HG03045 (cell line): ENCODE measurements around the gene KIF4A.
"Not testable (repeated sequence)": the region's sequence is repeated elsewhere in the genome, so short reads cannot be mapped to it uniquely, and the experiment has no call there.

ENCODE experiments used
- ATAC-seq: cut with Tn5 transposase; IDR thresholded peaks from one replicate; pipeline ENCODE4 v1.9.1; 2021; ENCODE audit warnings: mild to moderate bottlenecking, moderate library complexity; ENCODE audit not compliant: unreplicated experiment

The KIF4A gene

GRCh38 chrX:70289793-70290770 lies at the start of gene KIF4A, which contains the start of gene PDZD11:
TSS of gene KIF4A (plus strand) at chrX:70290104. CDS start at chrX:70290459, 355 bp downstream.
TSS of gene PDZD11 (minus strand) at chrX:70289927. CDS start at chrX:70289341, 586 bp downstream.
- peak; percentile 99 for ATAC-seq

DNA sequence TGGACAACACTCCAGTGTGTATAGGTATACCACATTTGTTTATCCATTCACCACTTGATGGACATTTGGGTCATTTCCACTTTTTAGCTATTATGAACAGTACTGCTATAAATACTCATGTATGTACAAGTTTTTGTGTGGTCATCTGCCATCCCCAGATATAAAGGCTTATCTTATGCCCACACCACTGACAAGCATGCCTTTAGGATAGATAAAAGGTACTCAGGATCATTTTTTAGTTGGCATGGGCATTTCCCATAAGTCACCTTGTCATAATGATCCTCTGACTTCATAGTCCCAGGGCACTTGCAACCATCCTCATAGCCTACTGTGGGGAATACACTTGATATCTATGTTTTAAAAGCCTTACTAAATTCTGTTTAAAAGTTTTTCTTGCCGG lies 49.2 kb upstream of the KIF4A start:
- no peak for ATAC-seq

DNA sequence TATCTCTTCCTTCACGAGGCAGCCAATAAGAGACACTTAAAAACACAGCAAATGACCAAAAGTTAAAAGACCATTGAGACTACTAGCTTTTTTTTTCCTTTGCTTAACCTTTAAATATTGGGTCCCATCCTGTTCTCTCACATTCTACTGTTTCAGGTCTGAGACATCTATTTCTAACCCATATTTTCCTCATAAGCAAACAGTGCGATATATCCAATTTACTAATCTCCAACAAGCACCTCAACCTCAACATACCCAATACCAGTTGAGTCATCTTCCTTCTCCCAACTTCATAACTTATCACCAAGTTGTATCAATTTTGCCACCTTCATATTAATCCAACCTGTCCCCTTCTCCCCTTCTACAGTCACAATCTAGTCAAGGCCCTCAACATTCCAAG lies 48.4 kb upstream of the KIF4A start:
- ATAC-seq: no peak

- ATAC-seq: not testable (repeated sequence)
Observed at GRCh38 chrX:70243601-70244000, 46.3 kb upstream of the KIF4A start.

DNA sequence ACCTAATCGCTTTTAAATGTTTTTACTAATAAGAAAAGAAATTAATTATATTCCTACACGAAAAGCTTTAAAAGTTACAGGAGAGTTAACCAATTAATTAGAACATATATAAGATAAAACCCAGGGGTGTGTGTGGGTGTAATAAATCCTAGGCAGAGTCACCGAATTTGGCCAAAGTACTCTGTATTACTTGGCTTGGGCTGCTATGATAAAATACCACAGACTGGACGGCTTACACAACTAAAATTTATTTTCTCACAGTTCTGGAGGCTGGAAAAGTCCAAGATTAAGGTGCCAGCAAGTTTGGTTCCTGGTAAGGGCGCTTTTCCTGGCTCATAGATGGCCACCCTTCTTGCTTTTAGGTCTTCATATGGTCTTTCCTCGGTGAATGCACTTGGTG lies 45.0 kb upstream of the KIF4A start:
- ATAC-seq: no peak

DNA sequence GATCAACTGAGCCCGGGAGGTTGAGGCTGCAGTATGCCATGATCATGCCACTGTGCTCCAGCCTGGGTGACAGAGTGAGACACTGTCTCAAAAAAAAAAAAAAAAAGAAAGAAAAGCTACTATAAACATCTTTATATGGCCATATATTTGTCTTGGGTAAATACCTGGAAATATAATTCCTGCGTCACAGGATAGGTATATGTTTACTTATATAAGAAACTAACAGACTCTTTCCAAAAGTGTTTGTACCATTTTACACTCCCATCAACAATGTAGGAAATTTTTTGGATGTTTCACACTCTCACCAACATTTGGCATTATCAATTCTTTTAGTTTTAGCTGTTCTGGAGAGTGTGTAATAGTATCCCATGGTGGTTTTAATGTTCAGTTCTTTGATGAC lies 42.7 kb upstream of the KIF4A start:
- no peak for ATAC-seq

DNA sequence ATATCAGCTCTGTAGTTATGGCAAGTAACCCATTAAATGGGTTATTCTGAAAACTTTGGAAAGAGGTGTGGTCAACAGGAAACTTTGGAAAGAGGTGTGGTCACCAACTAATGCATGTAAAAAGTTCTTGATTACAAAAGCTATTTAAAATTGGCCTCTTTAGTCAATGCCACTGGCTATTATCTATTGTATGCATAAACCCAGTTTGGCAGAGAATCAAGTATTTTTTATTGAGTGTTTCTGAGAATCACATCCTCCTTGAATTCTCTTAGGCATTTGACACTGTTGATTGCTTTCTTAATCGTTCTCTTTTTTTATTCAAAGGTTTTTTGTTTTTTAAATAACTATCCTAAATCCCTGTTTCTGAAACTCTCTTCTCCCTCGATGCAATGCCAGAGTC lies 37.4 kb upstream of the KIF4A start:
- ATAC-seq: no peak

- ATAC-seq: no peak
Observed at GRCh38 chrX:70253377-70254062, 36.4 kb upstream of the KIF4A start.

- ATAC-seq: no peak
Observed at GRCh38 chrX:70254063-70254400, 35.9 kb upstream of the KIF4A start.

- ATAC-seq: no peak
Observed at GRCh38 chrX:70254909-70255308, 35.0 kb upstream of the KIF4A start.

DNA sequence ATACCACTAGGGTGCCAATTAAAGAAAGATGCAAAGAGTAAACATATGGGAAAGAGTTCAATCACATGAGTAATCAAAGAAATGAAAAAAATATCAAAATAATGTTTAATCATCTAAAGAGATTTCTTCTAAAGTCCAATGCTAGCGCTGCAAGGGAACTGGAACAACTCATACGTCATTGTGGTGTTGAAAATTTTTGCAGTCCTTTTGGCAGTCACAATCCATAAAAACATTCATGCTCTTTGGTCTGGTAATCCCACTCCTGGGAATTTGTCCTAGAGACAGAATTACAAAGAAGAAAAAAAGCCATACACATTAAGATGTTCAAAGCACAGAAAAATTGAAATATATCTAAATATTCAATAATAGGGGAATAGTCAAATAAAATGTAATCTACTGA lies 34.5 kb upstream of the KIF4A start:
- ATAC-seq: no peak

- ATAC-seq: no peak
Observed at GRCh38 chrX:70257423-70258288, 32.2 kb upstream of the KIF4A start.

DNA sequence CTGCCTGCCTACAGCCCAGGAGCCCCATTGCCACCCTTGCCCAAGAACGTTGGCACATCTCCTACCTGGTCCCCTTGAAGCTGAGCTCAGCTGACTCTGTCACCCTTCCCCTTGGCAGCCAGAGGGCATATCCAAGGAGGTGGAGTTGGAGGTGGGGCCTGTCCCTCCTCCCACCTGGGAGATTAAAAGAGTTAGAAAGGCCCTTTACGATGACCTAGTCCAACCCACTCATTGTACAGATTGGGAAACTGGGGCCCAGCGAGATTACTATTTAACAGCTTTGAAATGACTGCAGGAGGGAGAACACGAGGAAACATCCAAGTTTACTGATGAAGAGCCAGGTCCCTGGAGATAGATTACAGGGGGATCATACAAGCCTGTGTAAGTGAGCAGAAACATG lies 29.8 kb upstream of the KIF4A start, which contains the start of gene P2RY4:
TSS of gene P2RY4 (minus strand) at position 101 of the 400 bp plus-strand sequence. CDS start 580 bp downstream, outside the sequence.
- ATAC-seq: no peak

GRCh38 chrX:70262952-70263567 lies 26.8 kb upstream of the KIF4A start:
- ATAC-seq: no peak

- ATAC-seq: no peak
Observed at GRCh38 chrX:70264784-70265183, 25.1 kb upstream of the KIF4A start.

- no peak for ATAC-seq
Observed at GRCh38 chrX:70268034-70268433, 21.9 kb upstream of the KIF4A start, which contains the start of gene ARR3. TSS of gene ARR3 (plus strand) at chrX:70268334. CDS start at chrX:70269386, 1,052 bp downstream.

- ATAC-seq: not testable (repeated sequence)
Observed at GRCh38 chrX:70274029-70274428, 15.9 kb upstream of the KIF4A start.

DNA sequence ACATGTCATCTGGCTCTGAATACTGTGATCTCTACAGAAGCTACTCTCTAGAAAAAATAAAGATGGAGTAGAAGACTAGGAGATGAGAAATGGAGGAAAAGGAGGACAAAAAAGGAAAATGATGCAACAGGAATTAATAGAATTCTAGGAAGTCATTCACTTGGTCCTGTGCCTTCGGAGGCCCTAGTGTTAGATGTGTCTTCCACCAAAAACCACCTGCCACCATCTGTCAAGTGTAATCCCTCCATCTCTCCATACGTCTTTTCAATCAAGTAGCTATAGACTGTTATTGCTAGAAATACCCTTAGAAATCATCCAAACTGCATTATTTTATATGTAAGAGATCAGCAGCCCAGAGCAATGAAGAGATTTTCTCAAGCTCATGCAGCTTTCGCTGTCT lies 10.8 kb upstream of the KIF4A start:
- no peak for ATAC-seq

GRCh38 chrX:70280573-70280972 lies 9.3 kb upstream of the KIF4A start:
- ATAC-seq: no peak

DNA sequence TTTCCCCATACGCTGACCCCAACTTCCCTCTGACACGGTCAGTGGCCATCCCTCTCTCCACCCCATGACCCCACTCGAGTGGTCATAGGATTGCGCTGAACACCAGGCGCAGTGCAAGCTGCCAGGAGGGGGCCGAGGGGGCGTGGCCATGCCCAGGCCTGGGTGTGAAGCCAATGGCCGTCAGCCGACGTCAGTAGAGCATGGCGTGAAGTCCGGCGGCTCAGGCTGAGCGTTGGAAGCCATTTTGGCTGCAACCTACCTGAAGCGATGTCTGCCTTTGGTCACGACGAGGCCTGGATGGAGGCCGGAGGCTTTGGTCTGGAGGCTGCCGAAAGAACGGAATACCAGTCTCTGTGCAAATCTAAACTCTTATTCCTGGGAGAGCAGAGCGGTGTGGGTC lies 8.0 kb upstream of the KIF4A start, which contains the start of gene RAB41:
TSS of gene RAB41 (plus strand) at position 222 of the 400 bp plus-strand sequence. CDS start at position 268, 46 bp downstream.
- ATAC-seq: no peak
